Measurements from ENCODE around the gene SSTR3.
A peak's percentile ranks its signal among the peaks of the same experiment; 100 is the strongest.
"Not testable (repeated sequence)": the region's sequence is repeated elsewhere in the genome, so short reads cannot be mapped to it uniquely, and the experiment has no call there.

Gene SSTR3

GRCh38 chr22:37209140-37209845 lies 3.0 kb downstream of the SSTR3 start:
- DNase-seq = no peak

DNA sequence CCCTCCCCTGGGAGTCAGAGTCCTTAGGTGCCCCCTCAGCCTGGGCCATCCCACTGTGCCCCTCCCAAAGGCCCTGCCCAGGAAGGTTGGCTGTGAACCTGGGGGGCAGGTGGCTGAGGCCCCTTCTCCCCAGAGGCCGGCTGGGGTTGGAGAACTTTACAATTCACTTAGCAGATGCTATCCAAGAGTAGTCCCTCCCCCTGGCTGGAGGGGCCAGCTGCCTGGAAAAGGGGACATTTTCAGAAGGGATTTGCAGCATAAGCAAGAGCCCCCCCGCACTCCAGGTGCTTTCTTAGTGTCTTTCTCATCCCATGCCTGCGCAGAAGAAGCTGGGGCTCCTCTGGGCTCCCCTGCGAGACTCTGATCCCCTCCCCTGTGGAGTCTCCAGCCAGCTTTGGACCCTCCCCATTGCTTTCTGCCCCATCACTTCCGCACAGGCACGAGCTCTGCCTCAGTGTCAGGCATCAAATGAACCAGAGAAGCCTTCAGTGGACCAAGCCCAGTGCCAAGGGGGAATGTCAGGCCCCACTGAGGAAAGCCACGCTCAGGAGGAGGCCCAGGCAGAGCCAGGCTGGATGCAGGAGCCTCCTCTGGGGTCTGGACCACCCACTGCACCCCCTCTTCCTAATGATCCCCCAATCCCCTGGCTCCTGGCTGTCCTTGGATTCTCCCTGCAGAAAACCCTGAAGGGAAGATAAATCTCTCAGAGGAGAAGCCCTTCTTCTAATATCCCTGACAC lies 3.7 kb downstream of the SSTR3 start:
- DNase-seq = no peak

DNA sequence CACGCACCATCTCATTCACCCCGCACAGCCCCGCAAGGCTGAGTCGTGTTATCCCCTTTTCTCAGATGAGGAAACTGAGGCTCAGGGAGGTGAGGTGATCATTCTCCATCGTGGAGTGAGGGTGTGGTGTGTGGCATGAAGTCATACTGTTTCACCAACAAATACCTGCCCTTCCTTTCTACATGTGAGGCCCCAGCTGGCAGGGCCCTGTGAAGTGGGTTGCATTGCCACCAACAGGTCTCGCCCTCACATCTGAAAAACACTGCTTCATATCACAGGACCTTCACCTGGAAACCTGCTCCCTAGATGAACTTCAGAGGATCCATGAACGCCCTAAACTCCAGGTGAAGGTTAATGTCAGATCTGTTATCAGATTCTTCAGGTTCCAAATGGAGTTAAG lies 4.3 kb downstream of the SSTR3 start:
- DNase-seq = no peak

DNA sequence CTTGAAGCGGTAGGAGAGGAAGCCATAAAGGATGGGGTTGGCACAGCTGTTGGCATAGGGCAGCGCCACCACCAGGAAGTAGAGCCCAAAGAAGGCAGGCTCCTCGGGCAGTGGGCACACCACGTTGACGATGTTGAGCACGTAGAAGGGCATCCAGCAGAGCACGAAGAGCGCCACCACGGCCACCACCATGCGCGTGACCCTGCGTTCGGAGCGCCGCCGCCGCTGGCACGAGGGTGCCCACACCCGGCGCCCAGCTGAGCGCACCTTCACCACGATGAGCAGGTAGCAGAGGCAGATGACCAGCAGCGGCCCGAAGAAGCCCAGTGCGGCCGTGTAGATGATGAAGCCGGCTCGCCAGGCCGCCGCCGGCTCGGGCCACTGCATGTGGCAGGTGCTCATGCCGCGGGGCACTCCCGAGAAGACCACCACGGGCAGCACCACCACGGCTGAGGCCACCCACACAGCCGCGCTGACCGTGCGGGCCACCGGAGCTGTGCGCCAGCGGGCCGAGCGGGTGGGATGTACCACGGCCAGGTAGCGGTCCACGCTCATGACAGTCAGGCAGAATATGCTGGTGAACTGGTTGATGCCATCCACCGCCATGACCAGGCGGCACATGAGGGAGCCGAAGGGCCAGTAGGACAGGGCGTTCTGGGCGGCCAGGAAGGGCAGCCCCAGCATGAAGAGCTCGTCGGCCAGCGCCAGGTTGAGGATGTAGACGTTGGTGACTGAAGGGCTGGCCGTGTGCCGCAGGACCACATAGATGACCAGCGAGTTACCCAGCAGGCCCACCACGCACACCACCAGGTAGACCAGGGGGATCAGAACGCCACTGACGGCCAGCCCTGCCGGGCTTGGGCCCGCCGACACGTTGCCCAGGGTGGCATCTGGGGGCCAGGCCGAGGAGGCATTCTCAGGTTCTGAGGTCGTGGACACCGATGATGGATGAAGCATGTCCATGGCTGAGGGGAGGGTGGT lies 5.1 kb downstream of the SSTR3 start:
- no peak for DNase-seq

DNA sequence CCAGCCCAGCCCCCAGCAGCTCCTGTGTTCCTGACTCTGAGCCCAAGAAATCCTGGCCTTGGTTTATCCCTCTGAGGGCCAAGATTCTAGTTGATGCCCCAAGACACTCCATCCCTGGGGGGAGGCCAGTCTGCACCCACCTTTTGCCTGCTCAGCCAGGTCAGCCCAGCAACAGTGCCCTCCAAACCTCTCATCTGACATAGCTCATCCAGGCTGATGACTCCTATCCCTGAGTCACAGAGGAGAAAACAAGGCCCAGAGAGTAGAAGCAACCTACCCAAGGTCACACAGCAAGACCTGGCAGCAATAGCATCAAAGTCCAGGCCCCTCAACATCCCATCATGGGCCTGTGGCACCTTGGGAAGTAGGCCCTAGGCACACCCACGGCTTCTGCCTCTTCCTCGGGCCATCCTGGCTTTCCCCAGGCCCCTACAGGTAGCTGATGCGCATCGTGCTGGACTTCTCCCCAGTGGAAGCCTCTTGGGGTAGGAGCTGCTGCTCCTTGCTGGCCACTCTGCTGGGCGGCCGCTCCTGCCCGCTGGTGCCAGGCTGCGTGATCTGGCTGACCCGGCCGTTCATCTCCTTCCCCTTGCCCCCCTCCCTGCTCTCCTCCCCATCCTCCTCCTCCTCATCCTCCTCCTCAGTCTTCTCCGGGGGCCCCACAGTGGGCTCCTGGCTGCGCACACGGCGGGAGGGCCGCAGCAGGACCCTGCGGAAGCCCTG lies 6.0 kb downstream of the SSTR3 start:
- DNase-seq = no peak

DNA sequence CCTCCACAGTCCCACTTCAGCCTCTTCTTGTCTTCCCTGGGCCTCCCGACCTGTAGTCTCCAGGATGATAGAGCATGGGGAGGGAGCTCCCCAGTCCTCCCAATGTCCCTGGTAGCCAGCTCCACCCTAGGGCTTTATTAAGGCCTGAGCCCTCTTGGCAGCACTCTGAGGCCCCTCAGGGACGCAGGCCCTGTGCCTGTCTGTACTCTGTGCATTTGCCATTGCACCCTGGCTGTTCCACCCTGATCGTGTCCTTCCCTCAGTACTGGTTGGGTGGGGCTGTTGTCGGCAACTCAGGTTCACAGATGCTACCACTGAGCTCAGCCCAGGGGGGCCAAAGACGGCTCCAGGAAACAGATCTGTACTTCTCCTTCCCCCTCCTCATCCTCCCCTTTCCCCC lies 7.2 kb downstream of the SSTR3 start:
- DNase-seq = no peak

- no peak for DNase-seq
These were observed 8.1 kb downstream of the SSTR3 start for GRCh38 chr22:37204045-37204655.

GRCh38 chr22:37203354-37204044 lies 8.8 kb downstream of the SSTR3 start:
- no peak for DNase-seq

DNA sequence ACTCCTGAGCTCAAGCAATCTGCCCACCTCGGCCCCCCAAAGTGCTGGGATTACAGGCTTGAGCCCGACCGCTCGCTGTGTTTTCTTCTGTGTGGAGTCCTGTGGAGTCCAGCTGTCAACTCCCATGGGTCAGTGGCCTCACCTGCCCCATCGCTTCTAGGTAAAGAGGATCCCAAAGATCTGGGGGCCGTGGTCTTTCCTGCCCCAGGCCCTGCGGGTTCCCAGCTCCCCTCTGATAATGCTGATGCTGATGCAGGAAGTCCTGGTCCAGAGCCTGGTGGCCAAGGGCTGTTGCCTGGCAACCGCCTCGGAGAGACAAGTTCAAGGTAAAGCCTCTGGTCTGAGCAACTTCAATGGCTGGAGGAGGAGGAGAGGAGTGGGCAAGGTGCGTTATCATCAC lies 9.6 kb downstream of the SSTR3 start:
- DNase-seq = no peak

DNA sequence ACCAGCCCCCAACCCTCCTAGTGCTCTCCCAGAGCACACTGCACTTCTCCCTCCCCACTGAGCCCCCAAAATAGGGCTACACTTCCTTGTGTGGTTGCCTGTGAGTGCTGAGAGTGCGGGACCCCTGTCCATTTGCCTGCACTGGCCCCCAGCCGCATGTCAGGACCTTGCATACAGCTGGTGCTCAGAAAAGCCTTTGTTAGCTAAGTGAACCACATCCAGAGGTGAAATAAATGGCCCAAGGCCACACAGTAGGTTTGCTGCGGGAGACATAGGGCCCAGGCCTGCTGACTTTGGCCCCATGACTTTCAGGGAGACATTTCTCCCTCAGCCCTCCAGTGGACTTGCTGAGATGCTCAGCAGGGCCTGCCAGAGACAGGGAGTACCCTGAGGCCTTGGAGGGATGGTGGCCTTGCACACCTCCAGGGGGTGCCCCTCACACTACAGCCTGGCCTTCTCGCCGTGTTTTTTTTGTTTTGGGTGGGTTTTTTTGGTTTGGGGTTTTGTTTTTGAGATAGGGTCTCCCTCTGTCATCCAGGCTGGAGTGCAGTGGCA lies 10.2 kb downstream of the SSTR3 start:
- no peak for DNase-seq

GRCh38 chr22:37201443-37201820 lies 10.8 kb downstream of the SSTR3 start:
- DNase-seq = not testable (repeated sequence)

DNA sequence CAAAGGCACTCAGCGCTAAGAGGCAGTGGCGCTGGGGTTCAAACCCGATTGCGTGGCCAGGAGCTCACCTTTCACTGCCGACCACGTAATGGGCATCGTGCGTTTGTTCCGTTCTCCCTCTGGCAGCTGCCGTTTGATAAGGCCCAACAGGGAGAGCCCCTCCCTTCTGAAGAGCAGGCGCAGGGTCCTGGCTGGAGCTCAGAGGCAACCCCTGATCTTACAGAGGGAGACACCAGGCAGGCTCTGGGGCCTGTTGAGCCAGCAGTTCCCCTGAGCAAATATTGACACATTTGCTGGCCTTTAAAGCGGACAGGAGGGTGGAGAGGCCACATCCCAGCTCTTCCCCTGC lies 12.5 kb downstream of the SSTR3 start:
- DNase-seq = no peak

DNA sequence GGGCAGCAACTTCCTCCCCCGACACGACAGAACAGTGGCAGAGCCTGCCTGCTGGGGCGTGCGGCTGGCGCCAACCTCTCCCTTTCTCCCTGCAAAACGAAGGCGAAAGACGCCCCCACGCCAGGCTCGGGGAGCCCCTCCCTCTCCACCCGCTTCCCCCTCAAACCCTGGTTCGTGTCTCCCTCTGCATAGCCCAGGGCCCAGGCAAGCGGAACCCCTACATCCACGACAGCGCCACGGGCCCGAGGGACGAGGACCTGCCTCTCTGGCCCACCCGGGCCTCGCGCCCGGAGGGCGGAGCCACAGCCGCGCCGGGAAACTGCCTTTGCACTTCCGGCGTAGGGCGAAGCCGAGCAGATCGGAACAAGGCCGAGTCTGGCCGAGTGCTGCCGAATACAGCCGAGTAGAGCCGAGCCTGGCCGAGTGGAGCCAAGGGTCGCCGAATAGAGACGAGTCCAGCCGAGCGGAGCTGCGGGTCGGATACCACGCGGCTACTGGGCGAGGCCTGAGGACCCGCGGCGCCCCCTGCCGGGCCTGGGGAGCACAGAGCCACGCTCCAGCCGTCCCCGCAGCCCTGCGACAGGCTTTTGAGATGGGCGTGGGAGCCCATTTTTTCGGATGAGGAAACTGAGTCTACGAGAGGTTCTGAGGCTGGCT lies 13.0 kb downstream of the SSTR3 start:
- peak; percentile 95 to 99 for DNase-seq

- DNase-seq = peak; percentile 63 to 94
These were observed 13.8 kb downstream of the SSTR3 start for GRCh38 chr22:37198258-37199102.

GRCh38 chr22:37197451-37198257 lies 14.6 kb downstream of the SSTR3 start:
- no peak for DNase-seq

DNA sequence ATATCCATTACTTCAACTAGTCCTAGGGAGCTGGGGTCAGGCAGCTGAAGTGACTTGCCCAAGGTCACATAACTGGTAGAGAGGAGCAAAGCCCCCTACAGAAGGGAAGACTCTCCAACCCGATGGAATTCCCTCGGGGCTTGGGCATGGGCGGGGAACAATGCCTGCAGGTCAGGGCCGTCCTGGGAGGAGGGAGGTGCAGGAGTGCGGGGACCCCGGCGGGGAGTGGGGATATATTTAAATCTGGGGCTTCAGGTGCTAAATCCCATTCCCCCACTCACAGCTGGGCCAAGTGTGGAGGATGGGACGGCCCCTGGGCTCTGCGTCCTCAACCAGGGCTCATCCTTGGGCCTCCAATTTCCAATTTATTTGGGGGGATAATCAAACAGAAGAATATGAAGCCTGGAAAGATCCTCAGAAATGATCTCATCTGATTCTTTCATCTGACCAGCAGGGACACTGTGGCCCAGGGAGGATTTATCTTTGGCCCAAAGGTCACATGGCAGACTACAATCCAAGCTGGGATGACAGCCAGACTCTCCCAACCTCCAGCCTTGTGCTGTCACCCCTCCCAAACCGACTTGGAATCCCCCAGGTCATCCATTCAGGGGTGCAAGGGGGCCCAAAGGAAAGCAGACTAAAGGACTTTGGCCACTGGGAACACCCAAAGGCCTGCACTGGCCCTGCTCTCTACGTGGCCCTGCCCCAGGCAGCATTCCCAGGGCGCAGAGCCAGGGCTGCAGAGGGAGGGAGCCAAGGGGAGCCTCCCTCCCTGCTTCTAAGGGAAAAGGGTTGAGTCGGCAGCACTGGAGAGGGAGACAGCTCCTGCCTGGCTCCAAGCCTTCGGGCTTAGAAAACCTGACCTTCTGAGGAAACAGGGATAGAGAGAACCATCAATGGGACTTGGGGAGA lies 15.5 kb downstream of the SSTR3 start:
- no peak for DNase-seq

DNA sequence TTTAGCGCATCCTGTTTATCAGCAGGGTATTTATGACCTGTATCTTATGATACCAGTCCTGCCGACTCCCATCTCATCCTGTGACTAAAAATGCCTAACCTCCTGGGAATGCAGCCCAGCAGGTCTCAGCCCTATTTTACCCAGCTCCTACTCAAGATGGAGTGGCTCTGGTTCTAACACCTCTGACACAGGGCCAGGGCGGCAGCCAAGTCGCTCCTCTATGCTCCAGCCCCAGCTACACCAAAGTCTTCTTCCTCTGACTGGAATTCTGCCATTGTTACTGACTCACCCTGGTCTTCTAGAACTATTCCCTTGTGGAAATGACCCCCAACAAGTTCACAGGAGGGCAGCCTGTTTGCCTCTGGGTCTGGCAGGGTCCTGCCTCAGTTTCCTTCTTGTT lies 16.4 kb downstream of the SSTR3 start:
- DNase-seq = no peak

- DNase-seq = no peak
These were observed 17.5 kb downstream of the SSTR3 start for GRCh38 chr22:37194750-37195149.

Data from inflammatory macrophage treated with lipopolysaccharide for 1 hour (primary cell).